HL-60/S4 treated with phorbol 12-myristate 13-acetate at 8.2 ng/mL for 4 days and 3 days (cell line): ENCODE measurements around the gene FDXR.

ENCODE experiments used
- in situ Hi-C: fragments of 300-500 bp; cut with MboI; formaldehyde crosslinking; loops from 2 replicates; pipeline ENCODE4 v1.15.0; 2022; ENCODE audit warnings: low sequenced_read_pairs

Gene FDXR

DNA sequence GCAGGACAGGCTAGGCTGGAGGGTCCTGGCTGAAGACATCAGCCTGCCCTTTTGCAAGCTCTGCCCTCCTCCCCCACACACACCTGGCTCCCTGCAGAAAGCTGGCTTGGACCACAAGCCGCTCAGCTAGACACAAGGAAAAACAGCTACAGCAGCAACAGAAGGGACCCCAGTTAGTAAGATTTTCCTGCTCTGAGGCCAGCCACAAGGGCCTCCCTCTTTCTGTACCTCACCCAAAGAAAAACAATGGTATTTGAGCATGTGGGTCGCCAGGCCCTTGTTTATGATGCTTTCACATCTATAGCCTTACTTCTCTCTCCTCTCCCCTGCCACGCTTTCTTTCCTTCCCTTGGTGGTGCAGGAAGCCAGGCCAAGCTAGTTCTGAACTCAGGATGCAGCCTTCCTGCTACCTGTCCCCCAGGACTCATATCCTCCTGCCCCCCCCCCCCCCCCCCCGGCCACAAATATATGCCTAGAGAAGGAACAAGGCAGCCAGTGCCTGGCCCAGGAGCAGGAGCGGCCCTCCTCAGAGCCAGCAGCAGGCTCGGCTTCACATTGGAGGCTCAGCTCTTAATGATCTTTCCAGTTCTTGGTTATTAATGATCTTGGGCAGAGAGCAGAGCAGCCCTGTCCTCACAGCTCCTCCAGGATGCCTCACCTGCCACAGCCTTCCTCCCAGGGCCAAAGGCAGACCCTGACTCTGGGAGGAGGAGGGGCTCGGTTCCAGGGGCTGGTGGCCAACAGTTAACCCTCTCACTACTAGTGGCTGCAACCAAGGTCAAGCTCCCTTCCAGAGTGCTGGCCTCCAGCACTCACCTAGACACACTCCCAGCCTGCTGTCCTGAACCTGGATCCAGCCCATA lies 32.6 kb downstream of the FDXR start:
- in situ Hi-C loops = no loop called here

DNA sequence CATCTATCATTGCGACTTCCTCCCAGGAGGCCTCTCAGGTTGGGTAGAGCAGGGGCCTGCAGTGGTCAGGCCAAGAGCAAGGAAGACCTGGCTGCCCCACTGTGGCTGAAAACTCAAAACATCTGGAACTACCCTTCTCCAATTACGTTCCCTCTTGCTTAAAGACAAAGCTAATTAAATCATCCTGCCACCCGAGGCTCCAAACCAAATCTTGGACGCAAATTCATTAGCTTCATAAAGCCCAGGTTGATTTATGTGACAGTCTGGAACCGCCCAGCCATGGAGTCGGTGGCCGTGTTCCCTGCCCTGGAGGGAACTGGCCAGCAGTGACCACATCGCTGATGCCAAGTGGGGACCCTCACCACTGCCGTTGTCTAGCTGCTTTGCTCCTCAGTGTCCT lies 34.5 kb downstream of the FDXR start:
- in situ Hi-C loops = no loop called here

DNA sequence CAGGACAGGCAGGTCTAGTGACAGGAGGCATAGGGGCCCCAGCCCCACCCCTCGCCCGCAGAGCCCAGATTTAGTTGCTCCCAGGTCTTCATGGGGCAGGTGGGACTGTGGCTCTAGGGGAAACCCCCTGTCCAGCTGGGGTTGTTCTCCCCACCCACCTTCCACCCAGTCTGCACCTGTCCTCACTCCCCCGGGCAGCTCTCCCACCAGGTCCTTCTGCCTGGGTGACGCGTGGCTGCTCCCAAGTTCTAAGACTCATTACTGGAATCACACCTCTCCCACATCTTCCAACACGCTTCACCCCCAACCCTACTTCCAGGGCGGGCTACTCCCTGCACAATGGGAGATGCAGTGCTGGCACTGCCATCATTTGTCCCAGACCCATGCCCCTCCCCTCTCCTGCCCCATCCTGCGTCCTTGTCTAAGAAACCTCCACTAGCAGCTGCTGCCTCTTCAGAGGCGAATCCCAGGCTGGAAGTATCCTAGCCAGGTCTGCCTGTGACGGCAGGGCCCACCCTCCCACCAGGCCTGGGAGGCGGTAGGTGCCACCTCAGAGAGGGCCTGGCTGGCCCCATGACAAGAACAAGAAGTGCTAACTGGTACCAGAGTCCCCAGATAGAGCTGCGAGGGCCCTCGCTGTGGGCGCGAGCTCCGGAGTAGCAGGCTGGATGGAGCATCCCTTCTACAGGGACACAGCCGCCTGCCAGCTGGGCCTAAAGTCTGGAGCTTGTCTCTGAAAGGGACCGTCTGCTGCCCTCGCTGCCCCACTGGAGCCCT lies 35.9 kb downstream of the FDXR start:
- in situ Hi-C loops = no loop called here

DNA sequence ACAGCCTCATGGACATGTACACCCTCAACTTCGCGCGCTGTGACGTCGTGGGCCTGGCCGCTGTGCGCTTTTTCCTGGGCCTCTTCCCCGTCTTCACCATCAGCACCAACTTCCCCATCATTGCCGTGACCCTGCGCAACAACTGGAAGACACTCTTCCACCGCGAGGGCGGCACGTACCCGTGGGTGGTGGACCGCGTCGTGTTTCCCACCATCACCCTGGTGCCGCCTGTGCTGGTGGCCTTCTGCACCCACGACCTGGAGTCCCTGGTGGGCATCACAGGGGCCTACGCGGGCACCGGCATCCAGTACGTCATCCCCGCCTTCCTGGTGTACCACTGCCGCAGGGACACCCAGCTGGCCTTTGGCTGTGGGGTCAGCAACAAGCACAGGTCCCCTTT lies 36.6 kb downstream of the FDXR start:
- in situ Hi-C loops = no loop called here

DNA sequence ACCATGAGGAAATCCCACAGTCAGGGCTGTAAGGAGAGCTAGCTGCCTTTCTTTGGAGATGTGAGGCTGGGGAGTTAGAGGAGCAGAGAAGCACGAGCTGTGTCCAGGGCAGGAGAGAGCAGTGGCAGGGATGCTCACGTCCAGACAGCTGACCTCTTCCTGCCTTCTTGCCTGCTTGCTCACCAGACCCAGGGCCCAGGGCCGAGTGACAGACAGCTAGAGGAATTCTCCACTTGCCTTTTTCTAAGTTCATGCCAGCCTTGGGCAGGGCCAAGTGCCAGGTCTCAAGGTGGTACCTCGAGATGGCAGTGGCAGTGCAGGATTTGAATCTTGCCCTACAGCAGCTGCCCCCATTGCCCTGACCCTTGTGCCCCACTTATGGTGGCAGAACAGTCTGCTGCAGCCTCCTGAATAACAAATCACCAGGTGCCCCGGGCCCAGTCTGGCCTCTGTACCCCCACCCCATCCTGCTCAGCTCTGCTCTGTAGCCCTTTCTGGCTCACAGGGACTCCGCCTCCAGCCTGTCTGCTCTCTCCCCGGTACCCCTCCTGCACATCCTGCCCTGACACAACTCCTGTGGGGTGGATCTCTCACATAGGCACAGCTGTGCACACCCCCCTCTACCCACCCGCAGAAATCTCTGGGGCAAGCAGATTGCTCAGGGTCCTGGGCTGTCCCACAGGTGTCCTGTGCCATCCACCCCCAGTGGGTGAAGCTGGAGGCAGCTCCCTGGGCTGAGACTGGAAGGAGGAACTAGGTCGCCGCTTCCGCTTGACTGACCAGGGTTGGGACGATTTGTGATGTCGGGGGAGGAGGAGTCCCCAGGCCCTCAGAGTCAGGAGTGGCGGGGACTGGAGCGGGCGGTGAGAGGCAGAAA lies 39.1 kb downstream of the FDXR start:
- in situ Hi-C loops = no loop called here

DNA sequence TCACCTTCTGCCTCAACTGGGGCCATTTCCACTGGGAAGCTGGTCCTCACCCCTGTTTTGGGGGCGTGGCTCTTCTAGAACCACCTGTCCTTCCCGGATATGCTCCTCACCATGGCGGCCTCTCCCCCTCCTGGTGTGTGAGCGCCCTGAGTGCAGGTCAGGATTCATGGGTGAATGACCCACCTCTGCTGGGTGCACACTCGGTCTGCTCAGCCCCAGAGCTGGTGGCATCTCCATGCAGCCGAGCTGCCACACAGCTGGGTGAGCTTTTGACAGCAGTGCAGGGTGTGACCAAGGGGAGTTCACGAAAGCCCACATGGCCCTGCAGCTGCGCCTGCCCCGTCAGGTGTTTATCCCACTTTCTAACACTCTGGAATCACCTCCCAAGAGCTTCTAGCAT lies 40.4 kb downstream of the FDXR start:
- in situ Hi-C loops = no loop called here

DNA sequence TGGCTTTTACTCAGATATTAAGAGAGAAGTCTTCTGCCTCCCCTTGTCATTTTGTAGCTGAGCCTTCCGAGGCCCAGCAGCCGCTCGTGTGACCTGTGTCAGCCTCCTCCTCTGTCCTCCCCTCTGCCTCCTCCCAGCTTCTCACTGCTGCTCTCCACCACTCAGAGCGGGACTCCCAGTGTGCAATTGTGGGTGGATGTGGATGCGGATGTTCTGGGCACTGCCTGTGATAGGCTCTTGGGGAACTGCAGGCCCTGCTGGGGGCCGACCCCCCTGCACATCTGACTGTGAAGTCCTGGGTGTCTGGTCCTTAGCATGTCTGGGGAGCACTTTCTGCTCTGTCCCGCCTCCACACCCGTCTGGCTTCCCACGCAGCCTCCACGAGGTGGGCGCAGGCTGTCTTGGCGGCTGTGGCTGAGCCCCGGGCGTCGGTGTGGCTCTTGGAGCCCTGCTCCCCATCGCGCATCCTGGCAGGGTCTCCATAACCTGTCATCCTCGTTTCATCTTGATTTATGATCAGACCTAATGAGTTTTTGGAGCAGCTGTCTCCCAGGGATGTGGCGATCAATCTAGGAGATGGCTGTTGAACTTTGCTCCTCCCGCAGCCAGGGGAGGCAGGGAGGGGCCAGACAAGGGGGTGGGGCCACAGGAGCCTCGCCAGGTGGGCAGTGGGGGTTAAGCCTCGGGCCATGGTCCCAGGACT lies 41.2 kb downstream of the FDXR start:
- in situ Hi-C loops = no loop called here

DNA sequence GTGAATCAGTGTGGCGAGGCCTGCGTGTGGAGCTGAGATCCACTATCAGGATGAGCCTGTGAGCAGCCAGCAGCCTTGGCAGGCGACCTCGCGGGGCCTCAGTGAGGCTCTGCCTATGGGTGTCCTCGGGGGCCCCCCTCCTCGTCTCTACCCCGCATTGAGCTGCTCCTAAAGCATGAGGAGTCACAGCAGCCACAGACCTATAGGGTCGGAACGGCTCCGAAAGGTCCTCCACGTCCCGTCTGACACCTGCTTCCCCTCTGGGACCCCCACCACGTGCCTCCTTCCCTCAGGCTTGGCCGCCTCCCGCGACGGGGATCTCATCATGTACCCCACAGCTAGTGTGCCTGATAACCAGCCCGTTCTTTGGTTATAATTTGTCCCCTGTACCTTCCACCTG lies 41.9 kb downstream of the FDXR start:
- in situ Hi-C loops = no loop called here

DNA sequence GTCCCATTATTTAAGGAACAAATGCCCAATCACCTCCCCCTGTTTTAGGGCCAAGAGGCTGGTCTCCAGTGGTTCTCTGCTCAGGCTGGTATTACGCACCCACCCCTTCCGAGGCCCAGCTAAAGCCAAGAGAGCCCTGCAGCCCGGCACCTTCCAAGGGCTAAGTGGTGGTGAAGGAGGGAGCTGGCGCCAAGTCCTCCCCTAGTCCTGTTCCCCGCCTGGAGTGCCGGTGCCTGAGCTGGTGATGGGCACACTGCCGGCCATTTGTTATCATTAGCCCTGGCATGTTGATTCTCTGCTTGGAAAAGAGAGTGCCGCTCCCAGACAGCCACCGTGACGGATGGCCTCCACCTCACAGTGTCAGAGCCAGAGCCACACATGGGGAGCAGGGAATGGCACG lies 45.0 kb downstream of the FDXR start:
- in situ Hi-C loops = no loop called here

DNA sequence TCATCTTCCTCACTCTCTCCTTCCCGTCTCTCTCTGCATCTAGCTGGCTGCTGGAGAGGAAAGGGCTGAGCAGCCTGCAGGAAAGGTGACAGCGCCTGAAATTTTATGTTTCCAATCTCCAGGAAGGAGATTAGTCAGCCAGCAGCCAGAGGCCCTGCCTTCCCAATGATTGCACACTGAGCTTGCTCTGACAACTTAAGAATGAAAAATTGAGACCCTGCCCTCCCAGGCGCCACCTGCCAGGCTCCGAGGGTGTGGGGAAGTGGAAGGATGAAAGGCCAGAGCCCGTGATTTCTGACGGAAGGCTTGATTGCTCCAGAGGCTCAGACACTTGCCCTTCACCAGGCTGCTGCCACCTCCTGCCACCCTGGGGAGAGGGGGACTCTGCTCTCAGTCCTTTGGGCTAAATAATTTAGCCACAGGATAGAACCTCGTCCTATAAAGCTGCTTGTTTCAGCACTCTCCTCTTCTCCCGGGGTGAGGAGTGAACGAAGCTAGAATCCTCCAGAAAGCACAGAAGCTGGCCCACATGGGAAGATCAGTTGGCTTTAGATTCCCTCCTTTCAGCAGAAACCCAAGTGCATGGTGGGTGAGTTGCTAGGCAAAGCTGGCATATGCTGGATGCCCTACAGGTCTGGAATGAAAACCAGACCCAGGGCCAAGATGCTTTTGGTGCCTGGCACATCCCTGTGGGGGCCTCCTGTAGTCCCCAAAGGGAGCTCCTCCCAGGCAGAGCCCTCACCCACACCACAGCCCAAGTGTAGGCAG lies 46.7 kb downstream of the FDXR start:
- in situ Hi-C loops = no loop called here

DNA sequence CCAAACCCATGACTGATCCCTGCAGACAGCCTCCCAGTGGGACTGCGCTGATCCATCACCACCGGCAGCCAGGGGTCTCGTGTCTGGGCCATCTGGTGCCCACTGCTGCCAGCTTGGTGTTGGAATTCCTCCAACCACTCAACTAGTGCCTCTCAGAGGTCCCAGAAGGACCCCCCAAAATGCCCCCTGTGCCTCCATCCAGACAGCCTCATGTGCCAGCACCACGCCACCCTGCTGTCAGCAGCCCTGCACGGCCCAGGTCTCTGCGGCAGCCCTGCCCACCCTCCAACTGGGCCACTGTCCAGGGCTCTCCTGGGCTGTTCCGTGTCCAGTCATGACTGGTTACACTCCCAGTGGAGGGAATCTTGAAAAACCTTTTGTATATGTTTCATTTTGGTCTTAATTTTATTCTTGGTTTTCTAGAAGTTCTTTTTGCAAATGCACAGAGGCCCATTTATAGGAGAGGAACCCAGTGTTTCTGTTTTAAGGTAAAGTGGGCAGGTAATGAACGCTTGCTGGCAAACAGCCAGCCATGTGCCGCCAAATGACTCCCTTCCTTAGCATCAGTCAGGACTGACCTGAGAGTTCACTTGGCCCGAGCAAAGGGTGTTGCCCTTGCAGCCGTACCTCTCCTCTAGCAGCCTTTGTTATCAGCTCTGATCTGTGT lies 47.7 kb downstream of the FDXR start:
- in situ Hi-C loops = no loop called here

DNA sequence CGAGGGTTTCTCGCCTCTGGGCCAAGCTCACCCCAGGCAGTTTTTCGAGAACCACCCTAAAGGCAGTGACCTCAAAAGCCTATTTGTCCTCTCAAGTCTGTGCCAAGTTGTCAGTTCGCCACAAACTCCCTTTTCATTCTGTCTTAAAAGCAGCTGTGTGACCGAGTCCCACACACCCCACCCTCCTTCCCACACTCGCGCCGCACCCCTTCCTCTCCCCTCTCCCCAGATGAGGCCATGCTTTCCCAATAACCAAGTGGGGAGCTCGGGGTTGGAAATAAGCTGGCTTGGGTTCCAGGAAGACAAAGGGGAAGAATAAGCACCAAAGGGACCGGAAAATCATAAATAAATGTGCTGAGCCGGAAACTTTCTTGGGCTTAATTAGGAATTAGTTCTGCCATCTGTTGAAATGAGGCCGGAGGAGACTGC lies 49.8 kb downstream of the FDXR start:
- in situ Hi-C loops = no loop called here

DNA sequence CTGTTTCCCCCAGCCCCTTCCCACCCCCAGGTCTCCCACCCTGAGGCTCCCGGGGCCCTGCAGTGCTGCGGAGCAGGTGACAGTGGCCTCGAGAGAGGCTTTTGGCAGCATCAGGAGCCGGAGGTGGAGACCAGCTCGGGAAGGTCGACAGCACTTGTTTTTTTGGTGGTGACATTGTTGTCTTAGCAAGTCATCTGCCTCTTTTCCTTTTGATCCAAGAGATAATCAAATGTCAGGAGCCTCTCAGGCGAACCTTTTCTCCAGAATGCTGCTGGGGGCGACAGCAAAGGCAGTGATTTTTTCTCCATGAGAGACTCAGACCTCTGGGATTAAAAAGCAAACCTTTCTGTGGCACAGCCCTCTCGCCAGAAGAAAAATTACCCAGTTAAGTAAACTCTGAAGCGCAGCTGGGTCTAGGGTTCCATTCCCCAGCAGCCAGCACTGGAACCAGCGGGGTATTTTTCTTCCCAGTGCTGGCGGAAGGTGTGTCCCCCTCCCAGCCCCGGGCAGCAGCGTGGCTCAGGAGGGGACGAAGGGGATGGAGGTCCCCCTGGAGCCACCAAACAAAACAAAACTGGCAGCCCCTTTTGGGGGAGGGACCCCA lies 50.4 kb downstream of the FDXR start:
- in situ Hi-C loops = no loop called here

DNA sequence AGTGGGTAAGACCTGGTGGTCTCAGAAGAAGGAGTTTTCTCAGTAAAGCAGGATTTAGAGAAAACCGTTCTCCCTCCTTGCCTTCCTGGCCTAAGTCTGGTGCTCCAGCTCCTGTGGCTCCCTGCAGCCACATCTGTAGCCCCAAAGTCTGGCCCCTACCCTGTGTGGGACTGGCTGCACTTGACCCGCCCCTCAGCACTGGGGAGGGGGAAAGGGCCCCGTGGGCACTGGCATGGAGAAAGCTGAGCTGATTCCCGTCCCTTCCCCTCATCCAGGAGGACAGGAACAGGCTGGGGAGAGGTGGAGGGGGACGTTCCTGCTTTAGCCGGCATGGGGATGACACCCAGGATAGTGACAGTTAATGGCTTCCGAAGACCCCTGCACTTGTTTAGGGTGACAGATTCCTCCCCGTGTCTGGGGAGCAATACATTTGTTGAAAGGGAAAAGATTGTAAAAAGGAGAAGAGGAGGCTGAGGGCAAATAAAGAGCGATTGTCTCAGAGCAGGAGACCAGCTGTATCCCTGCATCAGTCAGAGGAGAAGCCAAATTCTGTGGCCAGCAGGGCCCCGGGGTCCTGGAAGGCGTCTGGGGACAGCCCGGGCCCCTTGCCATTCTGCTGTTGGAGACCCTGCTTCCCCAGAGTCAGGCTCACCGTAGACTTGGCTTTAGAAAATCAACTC lies 51.0 kb downstream of the FDXR start:
- in situ Hi-C loops = no loop called here

DNA sequence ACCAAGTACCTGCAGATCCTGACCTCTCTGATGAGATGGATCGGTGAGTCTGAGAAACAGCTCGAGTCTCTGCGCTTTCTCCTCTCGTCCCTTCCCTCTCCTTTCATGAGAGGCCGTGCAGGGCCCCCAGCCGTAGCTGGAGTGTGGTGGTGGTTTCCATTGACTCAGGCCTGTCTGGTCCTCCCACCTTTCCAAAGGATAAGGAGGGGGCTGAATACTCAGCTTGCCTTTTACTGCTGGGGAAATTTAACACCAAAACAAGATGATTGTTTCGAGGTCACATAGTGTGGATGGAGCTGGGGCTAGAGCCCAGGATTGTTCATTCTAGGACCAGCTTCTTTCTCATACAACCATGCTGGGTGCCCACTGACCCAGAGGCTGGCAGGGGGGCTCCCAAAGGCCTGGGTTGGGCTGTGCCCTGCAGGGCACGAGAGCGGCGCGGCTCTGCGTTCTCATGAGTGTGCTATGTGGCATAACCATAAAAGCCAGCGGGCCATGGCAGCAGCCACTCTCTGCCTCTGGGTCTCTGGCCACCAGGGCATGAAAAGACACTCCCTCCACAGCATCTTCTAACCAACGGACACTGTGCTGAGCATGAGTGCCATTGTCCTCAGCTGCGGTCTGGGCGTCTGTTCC lies 52.9 kb downstream of the FDXR start:
- in situ Hi-C loops = no loop called here

DNA sequence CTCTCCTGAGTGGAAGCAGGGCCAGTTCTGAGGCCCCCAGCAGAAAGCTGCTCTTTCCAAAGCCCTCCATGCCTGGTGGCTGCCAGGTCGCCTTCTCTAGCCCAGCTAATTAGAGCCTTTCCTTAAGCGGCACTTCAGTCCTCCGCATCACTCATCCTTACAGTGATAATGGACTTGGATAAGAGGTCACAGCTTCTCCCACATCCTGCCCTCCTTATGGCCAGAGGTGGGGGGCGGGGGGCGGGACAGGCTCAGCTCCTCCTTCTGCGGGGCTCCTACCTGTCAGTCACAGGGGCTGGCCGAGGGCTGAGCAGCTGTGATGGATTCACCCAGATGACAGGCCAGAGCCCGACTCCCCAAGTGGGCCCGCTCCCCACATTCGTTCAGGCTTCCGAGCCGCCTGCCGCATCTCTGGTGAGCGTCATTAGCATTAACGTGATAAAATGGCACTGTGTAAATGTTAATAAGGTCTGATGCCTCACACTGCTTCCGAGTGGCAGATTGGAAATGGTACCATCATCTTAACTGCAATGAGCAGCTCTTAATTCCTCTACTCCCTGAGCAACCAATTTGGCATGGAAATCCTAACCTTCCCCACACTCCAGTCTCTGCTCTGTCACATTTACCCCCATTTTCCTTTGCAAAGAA lies 54.4 kb downstream of the FDXR start:
- in situ Hi-C loops = no loop called here

DNA sequence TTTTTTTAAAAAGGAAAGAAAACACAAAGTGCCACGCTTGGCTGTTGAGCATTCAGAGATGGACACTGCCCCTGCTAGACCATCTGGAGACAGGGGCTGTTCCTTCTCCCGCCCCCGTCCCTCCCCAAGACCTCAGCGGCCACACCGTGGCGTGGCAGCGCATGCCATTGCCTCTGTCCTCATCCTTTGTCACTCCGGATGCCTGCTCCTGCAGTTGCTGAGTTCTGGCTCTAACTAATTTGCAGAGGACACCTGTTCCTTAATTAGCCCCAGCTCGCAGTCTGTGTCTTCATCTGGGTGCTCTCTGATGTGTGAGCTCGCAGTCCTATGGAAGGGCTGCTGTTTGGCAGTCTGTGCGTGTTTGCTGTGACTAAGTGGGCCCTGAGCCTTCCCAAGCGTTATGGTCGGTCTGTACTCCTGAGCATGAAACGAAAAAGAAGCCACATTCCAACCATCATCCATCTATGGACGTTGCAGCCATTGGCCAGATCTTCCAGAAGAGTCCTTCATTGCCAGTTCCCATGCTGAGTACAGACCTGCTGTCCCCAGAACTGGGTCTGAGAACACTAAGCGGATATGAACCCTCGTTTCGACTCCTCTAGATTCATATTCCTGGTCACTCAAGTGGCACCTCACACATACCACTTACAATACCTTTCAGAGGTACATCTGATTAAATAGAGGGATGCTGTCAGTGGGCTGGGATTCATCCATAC lies 55.7 kb downstream of the FDXR start:
- in situ Hi-C loops = no loop called here
